HuH-7.5 (cell line): Measurements from ENCODE around the gene IL3.

ENCODE experiments used
- DNase-seq: peaks from one replicate; pipeline ENCODE4 v3.0.0; 2011; ENCODE audit warnings: low spot score

The IL3 gene

GRCh38 chr5:132026516-132027008 lies 33.9 kb upstream of the IL3 start:
- no peak for DNase-seq

GRCh38 chr5:132027027-132027426 lies 33.4 kb upstream of the IL3 start:
- no peak for DNase-seq

GRCh38 chr5:132029609-132030330 lies 30.7 kb upstream of the IL3 start:
- DNase-seq = no peak

- no peak for DNase-seq
Observed at GRCh38 chr5:132030610-132031009, 29.8 kb upstream of the IL3 start.

GRCh38 chr5:132032196-132032595 lies 28.3 kb upstream of the IL3 start:
- no peak for DNase-seq

GRCh38 chr5:132033122-132033521 lies 27.3 kb upstream of the IL3 start:
- no peak for DNase-seq

GRCh38 chr5:132037353-132037752 lies 23.1 kb upstream of the IL3 start:
- no peak for DNase-seq

- DNase-seq = no peak
Observed at GRCh38 chr5:132044207-132044606, 16.2 kb upstream of the IL3 start.

GRCh38 chr5:132046880-132047299 lies 13.6 kb upstream of the IL3 start:
- DNase-seq = no peak

- DNase-seq = no peak
Observed at GRCh38 chr5:132049093-132049492, 11.4 kb upstream of the IL3 start.

- DNase-seq = no peak
Observed at GRCh38 chr5:132049559-132049958, 10.9 kb upstream of the IL3 start.

- no peak for DNase-seq
Observed at GRCh38 chr5:132050136-132050535, 10.3 kb upstream of the IL3 start.

- no peak for DNase-seq
Observed at GRCh38 chr5:132050661-132051552, 9.5 kb upstream of the IL3 start.

- no peak for DNase-seq
Observed at GRCh38 chr5:132052520-132052919, 7.9 kb upstream of the IL3 start.

- DNase-seq = no peak
Observed at GRCh38 chr5:132053483-132053882, 7.0 kb upstream of the IL3 start.

- DNase-seq = no peak
Observed at GRCh38 chr5:132054031-132054696, 6.3 kb upstream of the IL3 start.

- DNase-seq = no peak
Observed at GRCh38 chr5:132054697-132055440, 5.6 kb upstream of the IL3 start.

- no peak for DNase-seq
Observed at GRCh38 chr5:132055441-132055807, 5.0 kb upstream of the IL3 start.

GRCh38 chr5:132055808-132056609 lies 4.4 kb upstream of the IL3 start:
- no peak for DNase-seq

GRCh38 chr5:132056610-132057497 lies 3.6 kb upstream of the IL3 start:
- DNase-seq = no peak
